LNCaP clone FGC (cell line): ENCODE results near the gene SAMD13.

ENCODE experiments used
- DNase-seq: peaks from one replicate; pipeline ENCODE4 v3.0.0-alpha.2; 2011; ENCODE audit warnings: low read depth
- H3K4me3 ChIP-seq: 2 replicates; pipeline ENCODE4 v1.5.1; 2011; ENCODE audit warnings: mild to moderate bottlenecking, low read depth, low read length, control low read depth
- TF ChIP-seq, protein P1 (sequence below): IDR thresholded peaks from 2 replicates; pipeline ENCODE4 v1.5.1; 2012; ENCODE audit warnings: mild to moderate bottlenecking; ENCODE audit not compliant: control insufficient read depth, insufficient read depth; ENCODE audit errors: extremely low read depth

The SAMD13 gene

DNA sequence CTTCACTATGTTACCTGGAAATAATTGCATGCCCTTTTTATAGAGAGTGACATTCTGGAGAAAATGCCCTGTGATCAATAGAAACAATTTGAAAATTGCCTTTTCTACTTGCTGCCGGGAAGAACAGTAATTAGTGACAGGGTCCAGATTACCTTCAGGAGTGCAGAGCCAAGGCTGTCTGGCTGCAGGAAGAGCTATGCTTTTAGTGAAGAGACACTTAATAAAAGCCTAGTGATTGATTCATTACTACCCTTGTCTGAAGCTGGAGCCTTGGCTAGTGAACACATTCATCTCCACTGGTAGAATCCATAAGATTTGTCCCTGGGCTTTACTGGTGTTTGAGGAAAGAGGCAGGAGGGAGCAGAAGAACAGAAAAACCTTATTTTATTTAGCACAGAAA lies 83.8 kb downstream of the SAMD13 start:
- DNase-seq: no peak
- TF ChIP-seq, protein P1, sequence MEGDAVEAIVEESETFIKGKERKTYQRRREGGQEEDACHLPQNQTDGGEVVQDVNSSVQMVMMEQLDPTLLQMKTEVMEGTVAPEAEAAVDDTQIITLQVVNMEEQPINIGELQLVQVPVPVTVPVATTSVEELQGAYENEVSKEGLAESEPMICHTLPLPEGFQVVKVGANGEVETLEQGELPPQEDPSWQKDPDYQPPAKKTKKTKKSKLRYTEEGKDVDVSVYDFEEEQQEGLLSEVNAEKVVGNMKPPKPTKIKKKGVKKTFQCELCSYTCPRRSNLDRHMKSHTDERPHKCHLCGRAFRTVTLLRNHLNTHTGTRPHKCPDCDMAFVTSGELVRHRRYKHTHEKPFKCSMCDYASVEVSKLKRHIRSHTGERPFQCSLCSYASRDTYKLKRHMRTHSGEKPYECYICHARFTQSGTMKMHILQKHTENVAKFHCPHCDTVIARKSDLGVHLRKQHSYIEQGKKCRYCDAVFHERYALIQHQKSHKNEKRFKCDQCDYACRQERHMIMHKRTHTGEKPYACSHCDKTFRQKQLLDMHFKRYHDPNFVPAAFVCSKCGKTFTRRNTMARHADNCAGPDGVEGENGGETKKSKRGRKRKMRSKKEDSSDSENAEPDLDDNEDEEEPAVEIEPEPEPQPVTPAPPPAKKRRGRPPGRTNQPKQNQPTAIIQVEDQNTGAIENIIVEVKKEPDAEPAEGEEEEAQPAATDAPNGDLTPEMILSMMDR: no peak
- H3K4me3 ChIP-seq: no peak overlapping the region

DNA sequence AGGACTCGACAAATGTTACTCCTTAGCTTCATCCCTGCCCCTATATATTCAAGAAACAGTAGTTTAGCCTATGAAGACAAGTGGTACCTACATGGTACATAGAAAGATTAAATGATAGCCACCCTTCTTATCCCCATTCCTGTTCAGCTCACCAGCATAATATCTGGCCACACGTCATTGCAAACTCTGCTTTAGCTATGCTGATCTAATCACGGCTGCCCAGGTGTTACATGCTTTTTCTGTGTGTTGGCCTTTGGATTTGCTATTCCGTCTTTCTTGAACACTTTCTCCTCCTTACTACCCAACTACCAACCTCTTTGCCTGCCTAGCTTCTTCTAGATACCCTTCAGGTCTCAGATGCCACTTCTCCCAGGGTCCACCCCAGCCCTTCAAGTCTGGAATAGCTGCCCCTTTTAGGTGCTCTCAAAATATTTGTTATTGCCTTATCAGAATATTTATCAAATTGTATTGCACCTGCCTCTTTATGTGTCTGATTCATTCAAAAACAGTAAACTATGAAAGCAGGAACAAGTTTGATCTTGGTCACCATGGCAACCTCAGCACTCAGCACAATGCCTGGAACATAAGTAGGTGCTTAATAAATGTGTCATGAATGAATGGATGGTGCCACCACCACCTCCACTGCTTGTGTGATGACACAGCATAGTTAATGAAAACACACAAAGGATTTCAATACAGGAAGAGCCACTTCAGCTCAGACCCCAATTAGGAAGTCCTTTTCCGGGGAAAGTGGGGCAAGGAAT lies 85.4 kb downstream of the SAMD13 start:
- DNase-seq: no peak
- no peak overlapping the region for H3K4me3 ChIP-seq
- TF ChIP-seq, protein P1: no peak

DNA sequence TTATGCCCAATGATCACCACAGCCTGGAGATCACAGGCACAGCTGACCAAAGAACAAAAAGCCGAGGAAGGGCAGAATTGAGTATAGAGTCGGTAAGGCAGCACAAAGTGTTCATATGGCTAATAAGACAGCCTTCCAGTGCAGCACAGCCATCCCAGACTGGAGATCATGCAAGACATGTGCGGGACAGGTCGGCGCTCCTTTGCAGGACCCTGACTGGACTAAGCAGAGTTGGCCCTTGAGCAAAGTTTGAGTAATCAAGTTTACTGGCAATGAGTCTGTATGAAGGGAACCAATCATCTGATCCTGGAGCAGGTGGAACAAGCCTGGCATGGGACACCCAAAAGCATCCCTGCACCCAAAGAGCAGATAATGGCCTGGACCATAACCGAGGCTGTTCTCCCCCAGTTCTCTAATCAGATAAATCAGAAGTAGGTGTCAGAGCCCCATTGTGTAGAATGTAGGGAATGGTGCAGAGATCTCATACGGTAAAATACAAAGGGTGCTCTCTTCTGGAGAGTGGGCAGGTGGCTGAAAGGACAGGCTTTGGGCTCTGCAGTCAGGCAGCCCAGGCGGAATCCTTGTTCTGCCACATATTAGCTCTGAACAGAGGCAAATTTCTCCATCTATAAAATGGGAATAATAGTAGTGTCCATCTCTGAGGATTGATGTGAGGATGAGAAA lies 86.1 kb downstream of the SAMD13 start:
- no peak for DNase-seq
- TF ChIP-seq, protein P1: no peak
- no peak overlapping the region for H3K4me3 ChIP-seq

DNA sequence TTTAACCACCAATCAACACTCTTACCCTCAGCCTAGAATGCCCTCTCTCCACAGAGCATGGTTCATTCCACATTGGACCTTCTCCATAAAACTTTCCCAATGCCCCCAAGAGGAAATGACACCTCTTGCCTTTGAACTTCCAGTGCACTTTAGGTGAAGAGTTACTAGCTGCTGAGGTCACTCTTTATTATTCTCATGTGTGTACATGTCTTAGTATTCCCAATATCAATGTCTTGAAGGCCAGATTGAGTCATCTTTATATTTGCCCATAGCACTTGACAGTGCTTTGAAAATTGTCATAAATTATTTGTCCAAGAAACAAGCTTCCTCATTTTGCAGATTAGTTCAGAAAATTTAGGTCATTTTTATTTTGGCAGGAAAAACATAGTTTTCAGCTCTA lies 88.7 kb downstream of the SAMD13 start:
- no peak overlapping the region for H3K4me3 ChIP-seq
- DNase-seq: no peak
- TF ChIP-seq, protein P1: no peak

DNA sequence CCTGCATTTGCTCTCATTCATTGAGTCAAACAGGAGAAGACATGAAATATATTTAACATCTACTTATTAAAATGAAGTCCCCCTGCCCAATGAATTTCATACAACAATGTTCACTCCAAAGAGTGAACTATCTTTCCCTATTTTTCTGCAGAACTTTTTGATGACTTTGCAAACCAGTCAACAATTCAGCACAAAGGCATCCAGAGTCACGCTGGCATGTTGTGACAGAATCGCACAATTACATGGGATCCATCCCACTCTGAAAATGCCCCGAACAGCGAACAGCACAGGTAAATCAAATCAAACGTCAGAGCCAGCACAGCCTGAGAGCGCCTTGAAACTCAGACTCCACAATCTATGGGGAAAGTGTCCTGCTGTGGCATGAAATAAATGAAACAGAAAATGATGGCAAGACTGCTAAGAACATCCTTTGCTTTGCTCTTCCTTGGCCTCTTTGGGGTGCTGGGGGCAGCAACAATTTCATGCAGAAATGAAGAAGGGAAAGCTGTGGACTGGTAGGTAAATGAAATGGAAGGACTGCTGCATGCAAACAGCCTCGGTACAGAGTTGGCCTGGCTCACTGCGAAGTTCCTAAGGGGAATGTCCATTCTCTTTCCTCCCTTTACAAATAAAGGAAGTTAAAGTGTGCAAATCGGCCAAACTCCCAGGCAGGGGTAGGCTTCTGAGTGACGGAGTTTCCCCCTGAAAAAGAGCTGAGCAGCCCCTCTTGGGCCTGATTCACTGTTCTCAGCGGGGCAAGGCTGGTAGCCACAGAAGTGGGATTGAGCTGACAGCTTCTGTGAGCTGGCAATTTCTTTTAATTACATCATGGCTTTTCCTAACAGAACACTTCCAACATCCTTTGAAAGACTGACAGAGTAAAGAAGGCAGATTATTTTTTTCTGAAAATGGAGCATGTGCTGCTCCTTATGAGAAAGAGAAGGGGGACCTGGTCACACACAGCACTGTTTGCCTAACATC lies 97.0 kb downstream of the SAMD13 start, which contains the start of gene DNASE2B:
DNASE2B (plus strand) TSS at position 310 of the 981 bp plus-strand sequence; CDS start at position 391, 81 bp downstream.
- no peak within 1 kb of the TSS for H3K4me3 ChIP-seq
- DNase-seq: no peak
- TF ChIP-seq, protein P1: no peak
